Ammon's horn (tissue), 1 donor: ENCODE measurements around the gene CD47.

ENCODE experiments used
- DNase-seq: peaks from one replicate; pipeline ENCODE4 v3.0.0-alpha.2; 2016; ENCODE audit warnings: low spot score

CD47 gene

DNA sequence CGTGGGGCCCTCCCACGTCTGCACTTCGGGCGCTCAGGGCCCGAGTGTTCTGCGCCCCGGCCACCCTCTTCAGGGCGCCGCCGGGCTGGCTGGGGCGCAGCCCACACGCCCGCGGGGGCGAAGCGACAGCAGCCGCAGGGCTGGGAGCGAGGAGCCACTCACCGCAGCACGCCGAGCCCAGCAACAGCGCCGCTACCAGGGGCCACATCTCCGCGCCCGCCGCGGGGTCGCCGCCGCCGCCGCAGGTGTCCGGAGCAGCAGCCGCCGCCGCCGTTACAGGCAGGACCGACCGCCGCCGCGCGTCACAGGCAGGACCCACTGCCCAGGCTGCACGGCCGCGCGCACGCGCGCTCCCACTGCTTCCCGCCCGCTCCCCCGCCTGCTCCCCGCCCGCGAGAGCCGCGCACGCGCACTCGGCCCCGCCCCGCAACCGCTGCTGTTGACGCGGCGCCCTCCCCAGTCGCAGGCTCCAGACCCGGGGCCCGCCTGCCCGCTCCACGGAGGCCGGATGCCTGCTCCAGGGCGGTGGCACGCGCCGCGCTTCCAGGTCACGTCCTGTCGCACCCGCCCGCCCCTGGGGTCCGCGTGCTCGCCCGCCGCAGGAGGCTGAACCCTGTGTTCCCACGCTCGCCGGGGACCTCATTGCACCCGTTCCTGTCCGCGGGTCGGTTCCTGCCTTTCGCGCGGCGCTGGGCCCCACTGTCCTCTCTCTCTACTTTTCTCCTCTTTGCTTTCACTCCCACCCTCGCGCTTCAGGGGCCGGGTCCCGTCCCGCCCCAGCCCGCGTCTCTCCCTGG is at the start of gene CD47:
TSS of gene CD47 (minus strand) at position 331 of the 797 bp plus-strand sequence. CDS start at position 208, 123 bp downstream.
- peak; percentile 95 for DNase-seq

DNA sequence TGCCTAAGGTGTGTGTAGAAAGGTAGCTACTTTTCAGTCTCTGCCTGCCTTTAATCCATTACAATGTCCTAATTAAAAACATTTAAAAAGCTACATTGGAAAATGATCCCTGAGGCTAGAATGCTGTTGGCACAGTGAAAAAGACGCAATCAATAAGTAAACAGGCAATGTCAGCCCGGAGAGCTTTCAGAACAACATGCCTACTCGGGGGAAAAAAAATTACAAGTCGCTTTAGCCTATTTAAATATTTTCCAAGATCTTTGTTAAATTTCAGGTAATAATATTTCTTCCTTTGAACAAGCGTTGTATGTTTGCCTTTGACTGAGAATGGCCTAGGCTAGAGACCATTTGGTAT is 46.6 kb upstream of the CD47 start:
- DNase-seq, result no peak

DNA sequence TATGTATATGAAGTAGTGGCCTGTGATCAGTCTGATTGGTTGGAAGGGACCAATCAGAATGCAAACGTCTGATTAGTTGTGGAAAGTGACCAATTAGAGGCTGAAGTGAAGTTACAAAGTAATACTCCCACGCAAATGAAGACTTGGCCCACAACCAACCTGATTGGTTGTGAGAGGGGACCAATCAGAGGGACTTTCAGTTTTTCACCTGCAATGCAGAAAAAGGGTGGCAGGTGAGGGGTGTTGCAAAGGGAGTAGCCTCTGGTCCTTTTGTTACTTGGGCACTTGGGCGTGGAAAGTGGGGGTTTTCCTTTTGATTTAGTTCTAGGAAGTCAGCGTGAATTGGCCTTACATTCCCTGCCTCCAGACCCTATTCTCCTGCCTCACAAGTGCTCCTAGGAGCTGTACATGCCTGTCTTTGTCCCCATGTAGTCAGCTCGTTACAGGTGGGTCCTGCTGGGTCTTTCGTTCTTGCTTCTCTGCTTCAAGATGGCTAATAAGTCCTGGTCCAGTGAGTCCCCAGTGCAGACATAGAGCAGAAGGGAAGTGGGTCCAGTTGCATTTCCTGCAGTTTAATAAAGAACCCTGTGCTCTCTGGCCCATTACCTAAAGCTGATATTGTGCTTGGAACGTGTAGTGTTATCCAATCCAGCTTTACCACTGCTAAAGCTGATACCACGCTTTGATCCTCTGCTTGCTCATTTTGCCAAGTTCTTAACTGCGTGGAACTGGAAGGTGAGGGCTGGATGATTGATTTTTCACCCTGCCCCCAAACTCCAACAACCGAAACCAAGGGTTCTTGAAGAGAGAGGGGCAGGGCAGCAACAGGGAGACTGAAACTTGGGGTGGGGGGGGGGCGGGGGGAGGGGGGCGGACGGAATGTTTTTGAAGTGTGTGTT is 46.0 kb upstream of the CD47 start:
- DNase-seq, result no peak

GRCh38 chr3:108134555-108134880 is 43.7 kb upstream of the CD47 start:
- DNase-seq, result no peak

DNA sequence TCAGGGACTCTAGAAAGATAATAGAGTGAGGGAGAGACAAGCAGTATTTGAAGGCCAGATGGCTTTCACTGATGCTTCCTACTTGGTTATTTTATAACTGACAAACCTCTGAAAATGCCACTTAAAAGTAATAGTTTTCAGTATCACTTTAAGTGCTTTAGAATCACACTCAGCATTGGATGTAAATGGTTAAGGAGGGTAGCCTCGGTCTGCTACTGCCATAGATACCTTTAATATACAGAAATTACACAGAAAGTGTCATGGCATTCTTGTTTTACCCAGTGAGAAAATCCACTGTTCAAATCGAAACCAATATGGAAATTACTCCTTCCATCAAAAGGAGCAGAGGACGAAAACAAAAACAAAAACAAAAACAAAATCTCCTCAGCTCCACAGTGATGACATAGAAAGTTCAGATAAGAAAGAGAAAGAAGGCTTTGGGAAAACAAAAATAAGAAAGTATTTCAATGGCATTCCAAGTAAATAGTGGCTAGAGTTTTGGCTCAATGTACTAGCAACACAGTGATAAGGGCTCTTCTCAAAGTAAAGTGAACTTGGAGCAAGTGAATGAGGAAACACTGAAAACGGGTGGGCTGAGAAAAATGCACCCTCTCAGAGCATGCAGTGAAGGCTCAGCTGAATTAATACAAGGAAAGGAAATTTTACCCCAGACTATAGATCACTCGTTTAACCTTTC is 43.2 kb upstream of the CD47 start:
- DNase-seq, result no peak

- no peak for DNase-seq
Observed at GRCh38 chr3:108133048-108133369, 42.2 kb upstream of the CD47 start.

- DNase-seq, result no peak
Observed at GRCh38 chr3:108131475-108132134, 40.8 kb upstream of the CD47 start.

GRCh38 chr3:108130701-108131474 is 40.1 kb upstream of the CD47 start:
- no peak for DNase-seq

GRCh38 chr3:108130236-108130635 is 39.4 kb upstream of the CD47 start:
- no peak for DNase-seq

GRCh38 chr3:108127301-108127988 is 36.6 kb upstream of the CD47 start:
- no peak for DNase-seq

GRCh38 chr3:108126348-108126747 is 35.5 kb upstream of the CD47 start:
- DNase-seq, result no peak

DNA sequence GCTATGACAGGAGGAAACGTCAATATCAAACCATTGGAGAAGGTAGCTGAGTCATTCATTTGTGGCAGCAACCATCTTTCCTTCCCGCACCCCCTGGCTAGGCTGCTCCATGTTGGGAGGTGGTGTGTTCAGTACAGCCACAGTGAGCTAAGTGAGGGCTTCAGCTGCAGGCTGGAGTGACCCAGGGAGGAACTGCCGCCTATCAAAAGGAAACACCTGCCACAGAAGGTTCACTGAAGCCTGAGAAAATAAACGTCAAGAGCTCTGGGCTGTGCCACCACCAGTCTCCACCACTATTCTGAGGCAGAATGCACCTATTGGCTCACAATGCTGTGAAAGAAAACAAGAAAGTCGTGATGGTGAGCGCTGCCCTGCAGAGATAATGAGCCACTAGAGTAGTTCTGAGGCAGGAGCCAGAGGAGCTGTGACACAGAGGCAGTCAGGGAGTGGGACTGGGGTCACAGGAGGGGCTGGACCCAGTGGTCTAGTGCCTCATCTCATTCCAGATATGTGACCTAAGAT is 34.8 kb upstream of the CD47 start:
- DNase-seq, result no peak

DNA sequence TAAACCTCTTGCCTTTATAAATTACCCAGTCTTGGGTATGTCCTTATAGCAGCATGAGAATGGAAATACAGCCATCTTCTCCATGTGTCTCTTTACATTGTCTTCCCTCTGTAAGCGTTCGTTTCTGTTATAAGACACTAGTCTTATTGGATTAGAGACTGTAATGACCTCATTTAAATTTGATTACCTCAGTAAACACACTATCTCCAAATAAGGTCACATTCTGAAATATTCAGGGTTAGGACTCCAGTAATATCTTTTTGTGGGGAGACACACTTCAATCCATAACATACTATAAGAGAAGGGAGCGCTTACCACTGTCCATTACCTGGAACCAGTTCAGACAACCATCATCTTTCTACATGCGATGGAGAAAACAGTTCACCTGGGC is 34.3 kb upstream of the CD47 start:
- no peak for DNase-seq

GRCh38 chr3:108124337-108125152 is 33.7 kb upstream of the CD47 start:
- DNase-seq, result peak; percentile 58

- DNase-seq, result no peak
Observed at GRCh38 chr3:108123326-108123725, 32.5 kb upstream of the CD47 start.

DNA sequence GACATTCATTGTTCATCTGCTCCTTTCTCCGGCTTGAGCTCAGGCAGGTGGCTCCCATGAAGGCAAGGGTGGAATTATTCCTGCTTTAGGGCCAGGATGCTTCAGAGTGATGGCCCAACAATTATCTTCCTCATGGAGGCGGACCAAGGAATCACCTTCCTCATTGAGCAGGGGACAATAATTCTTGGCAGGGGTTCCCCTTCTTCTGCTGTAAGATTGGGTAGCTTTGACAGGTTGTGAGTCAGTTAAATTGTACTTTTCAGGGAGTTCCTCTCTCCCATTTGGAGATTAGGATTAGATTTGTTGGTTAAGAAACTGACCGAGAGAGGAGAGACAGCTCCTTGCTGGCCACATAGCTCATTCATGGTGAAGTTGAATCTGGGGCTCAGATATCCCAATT is 31.4 kb upstream of the CD47 start:
- DNase-seq, result no peak

DNA sequence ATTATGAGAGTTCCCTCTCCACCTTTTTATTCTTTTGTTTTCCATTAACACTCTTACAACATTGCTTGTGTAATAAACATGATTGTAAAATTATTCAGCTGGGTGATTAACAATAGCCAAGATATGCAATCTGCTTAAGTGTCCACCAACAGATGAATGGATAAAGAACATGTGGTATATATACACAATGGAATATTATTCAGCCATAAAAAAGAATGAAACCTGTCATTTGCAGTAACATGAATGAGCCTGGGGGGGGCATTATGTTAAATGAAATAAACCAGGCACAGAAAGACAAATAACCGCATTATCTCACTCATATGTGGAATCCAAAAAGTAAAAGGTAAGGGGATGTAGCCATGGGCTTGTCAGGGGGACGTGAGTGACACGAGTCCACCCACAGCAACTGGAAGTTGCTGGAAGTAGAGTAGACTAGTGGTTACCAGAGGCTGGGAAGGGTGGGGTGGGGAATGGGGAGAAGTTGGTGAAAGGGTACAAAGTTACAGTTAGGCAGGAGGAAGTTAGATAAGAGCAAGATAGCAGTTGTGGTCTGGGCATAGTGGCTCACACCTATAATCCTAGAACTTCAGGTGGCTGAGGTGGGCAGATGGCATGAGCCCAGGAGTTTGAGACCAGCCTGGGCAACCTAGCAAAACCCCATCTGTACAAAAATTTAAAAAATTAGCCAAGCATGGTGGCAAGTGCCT is 28.7 kb upstream of the CD47 start:
- DNase-seq, result no peak

DNA sequence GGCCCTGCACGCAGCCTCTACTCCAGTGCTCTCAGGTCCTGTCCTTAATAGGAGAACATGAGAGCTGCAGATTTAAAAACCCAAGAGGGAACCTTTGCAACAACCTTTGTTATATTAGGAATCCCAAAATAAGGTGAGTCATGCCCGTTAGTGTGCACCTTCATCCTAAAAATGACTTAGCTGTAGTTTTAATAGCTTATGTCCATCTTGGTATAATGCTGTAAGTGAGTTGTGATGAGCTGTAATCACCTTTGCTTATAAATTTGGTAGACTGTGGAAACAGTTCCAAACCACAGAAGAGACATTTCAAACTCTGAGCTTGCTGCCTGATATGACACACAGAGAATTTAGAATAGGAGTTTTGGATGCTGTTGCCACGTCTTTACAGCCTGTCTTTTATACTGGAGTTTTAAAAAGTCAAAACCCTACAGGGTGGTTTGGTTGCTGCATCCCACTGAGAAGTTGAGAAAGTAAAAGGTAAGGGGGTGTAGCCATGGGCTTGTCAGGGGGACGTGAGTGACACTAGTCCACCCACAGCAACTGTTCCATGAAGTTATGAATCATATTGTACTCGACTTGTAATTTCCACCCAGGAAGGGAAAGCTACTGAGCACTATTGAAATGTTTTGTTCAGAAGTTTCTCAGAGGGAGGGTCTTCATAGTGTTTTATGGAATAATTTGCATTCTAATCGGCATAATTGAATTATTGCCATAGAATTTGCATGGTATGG is 27.4 kb upstream of the CD47 start:
- no peak for DNase-seq
